DMS53 treated with DMSO at 0.1 percent for 48 hours (cell line): ENCODE data around the gene PRR36.
"Not testable (repeated sequence)": the region's sequence is repeated elsewhere in the genome, so short reads cannot be mapped to it uniquely, and the experiment has no call there.

Experiments used
- DNase-seq: peaks from one replicate; lab custom pipeline; 2025; ENCODE audit not compliant: unreplicated experiment; lab: John Stamatoyannopoulos, UW

Gene PRR36

DNA sequence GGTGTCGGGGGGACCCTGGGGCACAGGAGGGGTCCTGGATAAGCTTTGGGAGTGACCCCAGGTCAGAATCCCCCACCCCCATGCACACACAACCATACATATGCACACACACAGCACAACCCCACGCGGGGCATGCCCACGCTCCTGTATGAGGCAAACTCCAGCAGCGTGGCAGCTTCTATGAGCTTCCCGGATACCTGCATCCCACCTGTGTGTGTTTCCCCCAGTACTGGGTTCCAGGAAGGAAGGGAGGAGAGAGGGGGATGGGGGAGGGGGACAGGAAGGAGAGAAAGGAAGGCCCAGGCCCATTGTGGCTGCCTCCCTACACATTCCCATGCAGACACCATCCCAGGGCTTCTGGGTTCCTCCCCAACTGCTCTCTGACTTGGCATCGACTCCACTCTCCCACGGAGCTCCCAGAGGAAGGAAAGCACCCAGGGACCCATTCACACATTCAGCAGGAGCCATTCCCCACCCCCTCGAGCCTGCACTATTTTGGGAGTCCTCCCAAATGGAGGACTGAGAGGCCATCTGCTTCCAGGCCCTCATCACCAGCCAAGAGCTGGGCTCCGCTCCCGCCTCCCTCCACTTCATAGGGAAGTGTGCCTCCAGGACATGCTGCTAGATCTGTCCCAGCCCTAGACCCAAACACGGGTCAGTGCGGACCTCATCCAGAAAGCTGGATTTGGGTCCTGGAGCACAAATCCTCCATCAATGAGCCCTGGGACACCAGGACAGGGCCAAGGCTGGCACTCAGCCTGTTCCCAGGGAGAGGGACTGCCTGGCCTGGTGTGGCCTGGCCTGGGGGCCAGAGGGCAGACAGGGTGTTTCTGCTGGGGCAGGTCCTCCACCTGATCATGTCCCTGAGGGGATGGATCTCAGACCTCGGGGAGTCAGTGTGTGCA lies 13.2 kb downstream of the PRR36 start:
- no peak for DNase-seq

DNA sequence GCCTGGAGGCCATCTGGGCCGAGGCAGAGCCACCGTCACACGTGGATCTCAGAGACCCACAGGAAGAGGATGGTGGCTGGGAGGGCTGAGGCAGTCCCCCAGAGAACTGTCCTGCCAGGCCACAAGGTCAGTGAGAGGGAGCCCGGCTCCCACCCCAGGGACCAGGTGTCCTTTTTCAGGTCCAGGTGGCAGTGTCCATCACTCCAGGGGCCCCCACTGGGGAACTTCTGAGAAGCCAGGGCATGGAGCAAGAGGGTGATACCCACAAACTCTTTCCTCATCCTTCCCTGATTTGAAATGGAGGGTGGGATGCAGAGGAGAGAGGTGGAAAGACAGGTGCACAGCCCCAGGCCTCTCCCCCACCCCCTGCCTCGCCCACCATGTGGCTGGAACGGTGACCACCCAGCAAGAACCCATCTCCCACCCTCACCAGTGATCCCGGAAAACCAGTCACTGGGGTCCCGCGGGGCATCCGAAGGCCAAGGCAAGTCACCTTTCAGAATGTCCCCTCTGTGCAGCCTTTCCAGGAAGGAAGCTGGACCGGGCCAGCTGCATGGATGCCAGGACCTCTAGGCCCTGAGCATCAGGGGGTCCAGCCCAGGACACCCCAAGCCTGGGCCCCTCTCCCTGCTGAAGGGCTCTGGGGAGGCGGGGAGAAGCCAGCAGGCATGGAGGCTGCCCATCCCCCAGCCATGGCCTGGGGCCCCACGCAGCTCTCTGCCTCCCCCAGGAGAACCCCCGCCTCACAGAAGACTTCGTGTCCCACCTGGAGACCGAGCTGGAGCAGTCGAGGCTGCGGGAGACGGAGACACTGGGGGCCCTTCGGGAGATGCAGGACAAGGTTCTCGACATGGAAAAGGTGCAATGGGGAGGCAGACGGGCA lies 14.1 kb downstream of the PRR36 start:
- no peak for DNase-seq

DNA sequence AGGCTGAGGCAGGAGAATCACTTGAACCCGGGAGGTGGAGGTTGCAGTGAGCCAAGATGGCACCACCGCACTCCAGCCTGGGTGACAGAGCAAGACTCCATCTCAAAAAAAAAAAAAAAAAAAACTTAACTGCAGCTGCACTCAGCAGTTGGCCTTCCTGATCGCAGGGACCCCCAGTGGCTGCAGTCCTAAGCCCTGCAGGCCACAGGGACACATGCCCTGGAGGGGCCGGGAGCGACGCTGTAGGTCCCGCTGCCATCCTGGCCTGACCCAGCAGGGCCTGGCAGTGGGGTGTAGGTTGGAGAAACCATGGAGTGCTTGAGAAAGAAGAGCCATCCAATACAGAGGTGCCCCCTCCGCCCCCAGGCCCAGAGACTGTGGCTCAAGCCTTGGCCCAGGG lies 15.1 kb downstream of the PRR36 start:
- DNase-seq, result not testable (repeated sequence)

DNA sequence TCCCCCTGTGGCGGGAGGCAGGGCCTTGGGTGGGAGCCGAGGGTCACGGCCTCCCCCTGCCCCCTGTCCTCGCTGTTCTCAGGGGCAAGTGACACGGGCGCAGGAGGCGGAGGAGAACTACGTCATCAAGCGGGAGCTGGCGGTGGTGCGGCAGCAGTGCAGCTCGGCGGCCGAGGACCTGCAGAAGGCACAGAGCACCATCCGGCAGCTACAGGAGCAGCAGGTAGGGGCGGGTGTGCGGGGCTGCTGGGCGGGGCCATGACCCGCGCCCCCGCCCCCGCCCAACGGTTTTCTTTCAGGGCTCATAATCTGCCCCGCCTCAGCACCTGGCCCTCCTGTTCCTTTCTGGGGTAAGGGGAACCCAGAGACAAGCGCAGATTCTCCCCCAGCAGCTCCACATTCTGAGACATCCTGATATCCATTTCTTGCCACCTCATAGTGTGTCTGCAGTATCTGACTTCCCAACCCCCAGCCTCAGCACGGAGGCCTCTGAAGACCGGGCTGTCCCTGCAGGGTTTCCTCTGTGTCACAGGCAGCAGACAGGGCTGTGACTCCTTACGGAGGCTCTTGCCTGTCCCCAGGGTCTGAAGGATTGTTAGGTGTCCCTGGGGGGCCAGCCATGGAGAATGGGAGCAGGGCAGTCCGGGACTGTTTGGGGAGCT lies 15.9 kb downstream of the PRR36 start:
- peak; percentile 13 for DNase-seq

DNA sequence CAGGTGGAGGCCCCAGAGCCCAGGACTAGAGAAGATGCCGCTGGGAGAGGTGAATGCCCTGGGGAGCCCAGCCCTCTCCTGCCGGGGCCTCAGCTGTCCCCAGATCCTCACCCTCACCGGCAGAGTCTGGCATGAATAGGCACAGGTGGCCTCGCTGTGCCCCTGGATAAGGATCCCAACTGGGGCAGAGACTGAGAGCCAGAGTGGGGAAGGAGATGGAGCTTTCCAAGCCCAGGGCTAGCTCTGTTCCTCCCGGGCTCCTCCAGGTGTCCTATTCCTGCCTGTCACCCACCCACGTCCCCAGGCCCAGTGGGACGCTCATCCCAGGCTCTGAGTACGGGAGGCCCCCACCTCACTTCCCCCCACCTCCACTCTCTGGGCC lies 16.5 kb downstream of the PRR36 start:
- DNase-seq, result peak; percentile 6

DNA sequence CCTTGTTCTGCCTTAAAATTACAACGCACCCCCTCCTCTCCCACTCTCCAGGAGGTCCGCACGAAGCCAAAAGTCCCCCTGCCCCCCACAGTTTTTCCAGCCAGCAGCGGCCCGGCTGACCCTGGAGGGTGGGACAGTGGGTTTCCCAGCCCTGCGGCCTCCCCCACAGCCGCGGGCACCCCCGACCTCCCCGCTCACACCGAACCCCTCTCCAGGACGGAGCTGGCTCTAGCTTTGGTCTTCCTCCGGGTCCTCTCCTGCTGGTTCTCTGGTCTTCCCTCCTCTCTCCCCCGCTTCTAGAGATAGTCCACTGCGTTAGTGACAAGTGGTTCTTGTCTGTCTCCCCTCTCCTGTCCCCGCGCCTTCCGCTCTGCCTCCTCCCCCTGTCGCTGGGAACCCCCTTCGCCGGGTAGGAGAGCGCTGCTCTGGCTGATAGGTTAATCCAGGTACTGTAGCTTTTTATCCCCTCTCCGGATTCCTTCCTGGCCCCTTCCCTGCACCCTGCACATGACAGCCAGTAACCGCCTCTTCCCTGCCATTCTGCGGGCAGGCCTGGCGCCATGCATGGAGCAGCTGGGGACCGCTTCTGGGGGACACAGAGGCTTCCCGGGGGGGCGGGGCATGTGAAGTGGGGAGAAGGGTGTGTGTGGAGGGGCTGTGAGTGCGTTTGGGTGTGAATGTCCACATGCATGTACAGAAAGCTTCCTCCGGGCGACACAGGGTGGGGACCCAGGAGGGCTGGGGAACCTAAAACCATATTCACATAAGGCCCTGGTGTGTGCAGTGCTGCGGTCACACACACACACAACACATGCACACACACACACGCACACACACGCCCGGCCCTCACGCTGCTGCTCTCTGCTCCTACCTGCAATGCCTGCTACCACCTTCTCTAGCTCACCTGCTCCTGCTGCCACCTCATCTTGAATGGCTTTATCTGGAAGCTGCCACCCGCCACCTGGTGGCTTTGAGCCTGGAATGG lies 17.2 kb downstream of the PRR36 start:
- no peak for DNase-seq

DNA sequence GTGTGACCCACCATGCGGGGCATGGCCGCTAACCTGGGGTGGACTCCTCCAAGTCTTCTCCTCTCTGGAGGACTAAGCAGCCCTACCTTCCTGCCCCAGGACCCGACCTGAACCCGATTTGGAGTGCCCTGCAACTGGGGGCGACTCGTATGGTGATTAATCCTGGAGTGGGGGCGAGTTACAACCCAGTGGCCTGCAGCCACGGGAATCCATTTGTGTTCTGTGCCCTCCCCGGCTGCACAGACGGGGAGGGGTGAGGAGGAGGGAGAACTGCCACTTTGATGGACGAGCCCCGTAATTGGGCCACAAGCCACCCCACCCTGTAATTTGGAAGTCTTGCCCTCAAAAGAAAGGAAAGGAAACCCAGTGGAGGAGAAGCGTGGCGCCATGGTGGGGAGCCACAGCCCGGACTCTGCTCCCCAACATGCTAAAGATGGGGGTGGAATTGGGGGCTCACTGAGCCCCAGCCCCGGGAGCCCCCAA lies 18.0 kb downstream of the PRR36 start:
- DNase-seq, result no peak

DNA sequence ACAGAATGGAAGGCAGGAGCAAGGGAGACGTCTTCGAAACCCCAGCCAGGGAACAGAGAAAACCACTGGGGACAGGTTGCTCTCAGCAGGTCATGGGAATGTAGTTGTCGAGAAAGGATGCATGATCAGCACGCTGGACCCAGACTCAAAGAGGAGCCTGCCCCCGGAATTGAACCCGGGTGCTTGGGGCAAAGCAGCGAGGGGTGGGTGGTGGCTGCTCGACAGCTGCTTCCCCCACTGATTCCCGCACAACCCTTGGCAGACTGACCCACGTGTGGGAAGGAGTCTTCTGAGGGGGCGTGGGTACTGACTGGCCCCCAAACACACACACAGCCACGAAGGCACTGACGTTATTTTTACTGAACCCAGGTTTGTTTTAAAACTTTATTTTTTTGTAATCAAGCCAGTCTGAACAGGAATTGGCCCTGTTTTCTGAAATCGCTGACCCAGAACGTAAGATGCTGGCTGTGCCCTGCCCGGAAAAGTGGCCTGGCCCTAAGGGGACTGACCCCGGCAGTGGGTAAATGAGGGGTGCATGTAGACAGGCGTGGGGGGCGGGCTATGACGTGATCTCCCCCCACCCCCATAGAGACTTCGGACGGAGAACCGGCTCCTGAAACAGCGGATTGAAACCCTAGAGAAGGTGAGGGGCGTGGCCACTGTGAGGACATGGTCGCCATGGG lies 18.6 kb downstream of the PRR36 start:
- no peak for DNase-seq

DNA sequence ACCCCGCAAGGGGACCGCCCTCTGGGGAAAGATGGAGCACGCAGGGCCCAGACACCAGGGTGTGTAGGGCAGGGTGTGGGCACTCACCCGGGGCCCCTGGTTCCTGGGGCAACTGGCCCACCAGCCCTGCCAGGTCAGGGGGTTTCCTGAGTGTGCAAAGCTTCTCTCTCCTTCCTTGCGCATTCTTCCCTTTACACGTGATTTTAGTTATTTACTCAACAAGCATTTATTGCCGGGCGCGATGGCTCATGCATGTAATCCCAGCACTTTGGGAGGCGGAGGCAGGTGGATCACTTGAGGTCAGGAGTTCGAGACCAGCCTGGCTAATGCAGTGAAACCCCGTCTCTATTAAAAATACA lies 20.4 kb downstream of the PRR36 start:
- no peak for DNase-seq

DNA sequence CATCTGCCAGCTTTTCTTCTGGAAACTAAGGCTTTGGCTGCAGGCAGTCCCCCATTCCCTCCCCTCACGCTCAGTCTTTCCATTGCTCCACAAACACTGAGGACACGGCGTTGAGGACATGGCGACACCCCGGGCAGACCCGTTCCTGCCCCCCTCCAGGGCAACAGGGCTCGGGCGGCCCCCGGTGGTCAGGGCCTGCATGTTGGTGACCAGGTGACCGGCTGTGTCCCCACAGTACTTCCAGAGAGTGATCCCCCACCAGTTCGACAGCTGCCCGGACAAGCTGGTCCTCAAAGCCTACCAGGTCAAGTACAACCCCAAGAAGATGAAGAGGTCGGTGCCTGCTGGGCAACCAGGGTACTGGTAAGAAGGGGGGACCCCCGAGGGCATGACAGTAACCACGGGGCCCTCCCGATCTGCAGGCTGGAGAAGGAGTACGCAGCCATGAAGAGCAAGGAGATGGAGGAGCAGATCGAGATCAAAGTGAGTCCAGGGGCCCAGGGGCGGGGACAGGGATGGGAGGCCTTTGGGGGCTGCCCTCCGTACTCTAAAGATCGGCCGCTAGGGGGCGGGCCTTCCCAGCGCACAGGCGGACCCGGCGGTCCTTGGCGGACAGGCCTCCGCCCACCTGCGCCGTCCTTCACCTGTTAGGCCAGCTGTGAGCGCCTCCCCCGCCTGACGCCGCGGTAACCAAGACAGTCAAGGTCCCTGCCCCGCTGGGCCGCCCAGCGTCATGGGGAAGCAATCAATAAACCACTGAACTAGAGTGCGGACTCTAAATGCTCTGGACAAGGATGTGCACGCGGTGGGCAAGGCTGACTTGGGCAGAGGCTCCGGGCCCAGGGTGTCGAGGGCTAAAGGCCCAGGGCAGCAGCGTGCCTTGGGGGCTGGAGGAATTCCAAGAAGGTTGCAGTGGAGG lies 21.1 kb downstream of the PRR36 start:
- peak; percentile 77 for DNase-seq

DNA sequence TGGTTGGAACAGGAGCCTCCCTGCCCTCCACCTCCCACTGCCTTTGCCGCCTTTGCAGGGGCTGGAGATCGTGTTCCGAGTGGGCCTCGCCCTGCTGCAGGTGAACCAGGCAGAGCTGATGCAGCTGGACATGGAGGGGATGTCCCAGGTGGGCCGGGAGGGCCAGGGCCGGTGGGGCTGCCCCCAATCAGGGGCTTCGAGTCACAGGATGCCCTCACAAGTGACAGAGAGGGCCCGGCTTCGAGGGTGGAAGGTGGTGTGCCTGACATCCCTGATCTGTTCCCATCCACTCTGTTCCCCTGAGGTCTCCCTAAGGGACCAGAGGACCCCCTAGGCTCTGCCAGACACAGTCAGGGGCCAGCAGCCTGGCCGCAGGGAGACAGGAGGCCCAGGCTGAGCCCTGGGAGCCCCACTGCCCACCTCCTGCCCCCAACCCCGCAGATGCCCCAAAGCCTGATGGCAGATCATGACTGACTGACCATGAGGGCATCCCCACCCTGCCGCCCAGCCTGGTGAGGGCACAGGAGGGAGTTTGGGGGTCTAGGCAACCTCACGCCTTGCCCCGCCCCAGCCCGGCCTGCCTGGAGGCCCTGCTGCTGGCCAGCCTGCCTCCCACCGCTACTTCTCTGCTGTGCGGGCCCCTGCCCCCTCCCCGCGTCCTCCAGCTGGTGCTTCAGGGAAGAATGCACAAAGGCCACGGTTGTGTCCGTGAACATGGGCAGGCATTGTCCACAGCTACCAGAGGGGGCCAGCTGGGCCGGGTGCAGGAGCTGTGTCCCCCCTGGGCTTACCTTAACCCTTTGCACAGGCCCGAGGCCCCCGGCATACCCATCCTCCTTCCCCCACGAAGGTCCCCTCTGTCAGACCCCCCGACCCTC lies 22.3 kb downstream of the PRR36 start:
- no peak for DNase-seq

DNA sequence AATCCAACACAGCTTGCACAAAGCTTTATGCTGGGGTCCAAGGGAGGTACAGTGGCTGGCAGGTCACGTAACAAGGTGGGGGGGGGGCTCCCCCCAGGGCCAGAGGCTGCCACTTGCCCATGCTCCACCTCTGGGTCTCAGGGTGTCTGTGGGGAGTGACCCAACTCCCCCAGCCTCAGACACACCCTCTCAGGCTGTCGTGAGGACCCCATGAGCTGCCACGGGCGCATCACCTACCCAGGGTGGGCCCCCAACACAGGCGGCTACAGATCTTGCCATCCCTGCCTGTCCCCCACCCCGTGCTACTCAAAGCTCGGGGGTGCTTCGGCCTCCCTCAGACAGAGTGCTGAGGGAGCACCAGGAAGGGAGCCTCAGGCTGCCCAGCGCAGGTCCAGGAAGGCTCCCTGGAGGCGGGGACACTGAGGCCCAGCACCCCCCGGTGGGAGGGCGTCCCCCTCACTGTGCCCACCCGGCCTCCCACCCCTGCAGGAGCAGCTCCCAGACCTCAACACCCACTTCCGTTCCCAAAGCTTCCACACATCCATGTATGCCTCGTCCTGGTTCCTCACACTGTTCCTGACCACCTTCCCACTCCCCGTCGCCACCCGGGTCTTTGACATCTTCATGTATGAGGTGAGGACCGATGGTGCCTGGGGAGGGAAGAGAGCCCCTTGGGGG lies 23.1 kb downstream of the PRR36 start:
- DNase-seq, result no peak

DNA sequence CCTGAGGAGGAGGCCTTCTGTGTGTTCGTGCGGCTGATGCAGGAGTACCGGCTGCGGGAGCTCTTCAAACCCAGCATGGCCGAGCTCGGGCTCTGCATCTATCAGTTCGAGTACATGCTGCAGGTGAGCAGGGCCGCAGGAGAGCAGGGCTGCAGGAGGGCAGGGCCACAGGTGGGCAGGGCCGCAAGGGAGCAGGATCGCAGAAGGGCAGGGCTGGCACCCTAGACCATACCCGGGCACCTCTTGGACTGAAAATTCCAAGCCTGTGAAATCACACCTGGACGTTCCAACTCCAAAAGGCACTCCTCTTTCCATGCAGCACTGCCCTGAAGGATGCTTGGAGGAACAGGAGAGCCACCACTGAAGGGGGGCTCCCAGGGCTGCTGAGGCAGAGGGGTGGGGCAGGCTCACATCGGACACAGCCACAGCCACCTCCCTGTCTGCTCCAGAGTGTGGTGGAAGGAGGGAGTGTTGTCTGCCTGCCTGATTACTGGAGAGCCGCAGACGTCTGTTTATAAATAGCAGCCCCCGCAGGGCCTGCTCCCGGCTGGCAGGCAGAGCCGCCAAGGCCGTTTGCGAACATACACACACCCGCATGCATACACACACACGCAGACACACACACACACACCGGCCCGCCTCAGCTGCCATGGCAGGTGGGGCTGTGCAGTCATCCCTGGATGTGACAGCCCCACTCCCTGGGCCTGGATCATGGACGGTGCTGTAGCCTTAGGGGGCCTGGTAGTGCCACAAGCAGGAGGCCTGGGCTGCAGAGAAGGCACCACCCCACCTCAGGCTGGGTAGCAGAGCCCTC lies 24.0 kb downstream of the PRR36 start:
- no peak for DNase-seq

DNA sequence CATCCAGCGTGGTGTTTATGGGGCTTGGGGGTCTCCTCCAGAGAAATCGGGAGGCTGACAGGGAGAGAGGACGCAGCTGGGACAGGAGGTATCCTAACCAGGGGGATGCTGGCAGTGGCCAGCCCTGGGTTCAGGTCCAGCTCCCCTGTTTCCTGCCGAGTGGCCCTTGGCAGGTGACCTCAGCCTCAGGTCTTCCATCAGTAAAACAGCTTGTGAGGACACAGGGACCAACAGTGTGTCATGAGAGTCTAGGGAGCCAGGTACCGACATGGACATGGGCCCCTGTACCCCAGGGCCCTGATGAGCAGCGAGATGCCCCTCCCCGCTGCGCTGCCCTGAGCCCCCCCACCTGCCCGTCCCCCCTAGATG lies 24.6 kb downstream of the PRR36 start:
- no peak for DNase-seq

DNA sequence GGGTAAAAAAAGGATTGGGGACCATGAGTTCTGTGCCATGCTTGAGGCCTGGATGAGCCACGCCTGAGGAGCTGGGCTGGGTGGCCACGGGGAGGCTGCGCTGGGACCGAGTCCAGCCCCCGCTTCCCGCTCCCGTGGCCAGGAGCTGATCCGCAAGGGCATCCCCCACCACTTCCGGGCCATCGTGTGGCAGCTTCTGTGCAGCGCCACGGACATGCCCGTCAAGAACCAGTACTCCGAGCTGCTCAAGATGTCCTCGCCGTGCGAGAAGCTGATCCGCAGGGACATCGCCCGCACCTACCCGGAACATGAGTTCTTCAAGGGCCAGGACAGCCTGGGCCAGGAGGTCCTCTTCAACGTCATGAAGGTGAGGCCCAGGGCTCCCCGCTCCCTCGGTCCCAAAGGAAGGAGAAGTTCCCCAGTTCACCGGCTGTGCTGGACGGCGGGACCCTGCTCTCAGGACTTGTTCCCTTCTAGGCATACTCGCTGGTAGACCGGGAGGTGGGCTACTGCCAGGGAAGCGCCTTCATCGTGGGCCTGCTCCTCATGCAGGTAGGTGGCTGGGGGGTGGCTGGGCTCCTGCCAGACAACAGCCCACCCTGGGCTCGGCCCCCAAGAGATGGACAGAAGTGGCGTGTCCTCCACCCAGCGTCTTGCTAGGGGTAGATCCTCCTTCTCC lies 25.3 kb downstream of the PRR36 start:
- DNase-seq, result no peak

DNA sequence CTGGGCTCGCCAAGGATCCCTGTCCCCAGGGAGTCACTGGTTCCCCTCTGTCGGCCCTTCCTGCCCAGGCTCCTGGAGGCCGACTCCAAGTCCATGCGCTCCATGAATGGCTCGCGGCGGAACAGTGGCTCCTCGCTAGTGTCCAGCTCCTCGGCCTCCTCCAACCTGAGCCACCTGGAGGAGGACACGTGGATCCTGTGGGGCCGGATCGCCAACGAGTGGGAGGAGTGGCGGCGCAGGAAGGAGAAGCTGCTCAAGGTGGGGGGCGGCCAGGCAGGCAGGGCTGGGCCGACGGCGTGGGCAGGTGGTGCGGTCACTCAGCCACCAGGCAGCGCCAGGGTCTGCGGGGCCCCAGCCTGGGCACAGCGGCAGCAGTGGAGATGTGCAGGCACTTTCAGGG lies 26.5 kb downstream of the PRR36 start:
- no peak for DNase-seq
